Glutamatergic neuron (in vitro differentiated cells): ENCODE data around the gene PPP2R2D. TPM values are rescaled to one million over a fixed set of nuclear protein-coding genes. Genes with fewer than 3 reads are reported as not detected.

Source experiments
- DNase-seq: peaks from one replicate; pipeline ENCODE4 v3.0.0; 2022
- H3K27ac Mint-ChIP-seq: one replicate; pipeline ENCODE4 v1.8.0; 2020; ENCODE audit warnings: mild to moderate bottlenecking, mixed read lengths, inconsistent platforms; ENCODE audit not compliant: unreplicated experiment
- H3K27me3 Mint-ChIP-seq: one replicate; pipeline ENCODE4 v1.8.0; 2020; ENCODE audit warnings: mild to moderate bottlenecking, moderate library complexity, mixed read lengths, inconsistent platforms; ENCODE audit not compliant: unreplicated experiment
- H3K36me3 Mint-ChIP-seq: one replicate; pipeline ENCODE4 v1.8.0; 2020; ENCODE audit warnings: mild to moderate bottlenecking, mixed read lengths, inconsistent platforms; ENCODE audit not compliant: unreplicated experiment
- H3K4me1 Mint-ChIP-seq: one replicate; pipeline ENCODE4 v1.8.0; 2020; ENCODE audit warnings: mild to moderate bottlenecking, low read depth, mixed read lengths, inconsistent platforms; ENCODE audit not compliant: unreplicated experiment
- H3K4me3 Mint-ChIP-seq: one replicate; pipeline ENCODE4 v1.8.0; 2020; ENCODE audit warnings: mild to moderate bottlenecking, mixed read lengths, inconsistent platforms; ENCODE audit not compliant: unreplicated experiment
- H3K9me3 Mint-ChIP-seq: one replicate; pipeline ENCODE4 v1.8.0; 2020; ENCODE audit warnings: mild to moderate bottlenecking, moderate library complexity, mixed read lengths, inconsistent platforms; ENCODE audit not compliant: unreplicated experiment
- total RNA-seq: library from RNA; stranded (reverse); fragmentation: NEBNext Ultra II Directional; extraction: Animal tissue kit (Norgen Biotek cat#: 25700); gene quantifications from one replicate; pipeline ENCODE4 v1.2.1, GENCODE V29; 2021; ENCODE audit not compliant: unreplicated experiment
- TF ChIP-seq, protein P1 (sequence below): fragments of 200-600 bp; sonication (generic); IDR thresholded peaks from one replicate; pipeline ENCODE4 v1.5.0; 2021; ENCODE audit not compliant: partially characterized antibody, unreplicated experiment

PPP2R2D gene
- total RNA-seq, 1 donor from 2014 or later = 42.8 TPM

- H3K4me1 Mint-ChIP-seq = peaks cover 18% of the 10 kb centered on the region
- peaks cover 6% of the 10 kb centered on the region for H3K9me3 Mint-ChIP-seq
- no peak for DNase-seq
- TF ChIP-seq, protein P1, sequence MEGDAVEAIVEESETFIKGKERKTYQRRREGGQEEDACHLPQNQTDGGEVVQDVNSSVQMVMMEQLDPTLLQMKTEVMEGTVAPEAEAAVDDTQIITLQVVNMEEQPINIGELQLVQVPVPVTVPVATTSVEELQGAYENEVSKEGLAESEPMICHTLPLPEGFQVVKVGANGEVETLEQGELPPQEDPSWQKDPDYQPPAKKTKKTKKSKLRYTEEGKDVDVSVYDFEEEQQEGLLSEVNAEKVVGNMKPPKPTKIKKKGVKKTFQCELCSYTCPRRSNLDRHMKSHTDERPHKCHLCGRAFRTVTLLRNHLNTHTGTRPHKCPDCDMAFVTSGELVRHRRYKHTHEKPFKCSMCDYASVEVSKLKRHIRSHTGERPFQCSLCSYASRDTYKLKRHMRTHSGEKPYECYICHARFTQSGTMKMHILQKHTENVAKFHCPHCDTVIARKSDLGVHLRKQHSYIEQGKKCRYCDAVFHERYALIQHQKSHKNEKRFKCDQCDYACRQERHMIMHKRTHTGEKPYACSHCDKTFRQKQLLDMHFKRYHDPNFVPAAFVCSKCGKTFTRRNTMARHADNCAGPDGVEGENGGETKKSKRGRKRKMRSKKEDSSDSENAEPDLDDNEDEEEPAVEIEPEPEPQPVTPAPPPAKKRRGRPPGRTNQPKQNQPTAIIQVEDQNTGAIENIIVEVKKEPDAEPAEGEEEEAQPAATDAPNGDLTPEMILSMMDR = no peak
- peaks cover 6% of the 10 kb centered on the region for H3K36me3 Mint-ChIP-seq
- H3K4me3 Mint-ChIP-seq = no peak overlapping the region
- H3K27me3 Mint-ChIP-seq = no peaks in the 10 kb centered on the region
- peak overlapping the region; percentile 37 for H3K27ac Mint-ChIP-seq
Measured at GRCh38 chr10:131908151-131908550, 7.3 kb downstream of the PPP2R2D start.

GRCh38 chr10:131909014-131909808, 8.4 kb downstream of the PPP2R2D start:
- TF ChIP-seq, protein P1 = no peak
- H3K27ac Mint-ChIP-seq = no peak overlapping the region

GRCh38 chr10:131909929-131910328, 9.1 kb downstream of the PPP2R2D start:
- no peak for DNase-seq
- no peaks in the 10 kb centered on the region for H3K27me3 Mint-ChIP-seq
- peaks cover 6% of the 10 kb centered on the region for H3K9me3 Mint-ChIP-seq
- no peak overlapping the region for H3K27ac Mint-ChIP-seq
- no peak overlapping the region for H3K4me3 Mint-ChIP-seq
- H3K36me3 Mint-ChIP-seq = peaks cover 6% of the 10 kb centered on the region
- TF ChIP-seq, protein P1 = no peak
- peaks cover 20% of the 10 kb centered on the region for H3K4me1 Mint-ChIP-seq

More at GRCh38 chr10:131909014-131909808, 8.4 kb downstream of the PPP2R2D start:
- Mint-ChIP-seq H3K4me1 (peaks cover 22% of the 10 kb centered on the region), H3K4me3 (no peak overlapping the region), H3K9me3 (peaks cover 6% of the 10 kb centered on the region), H3K27me3 (no peaks in the 10 kb centered on the region), H3K36me3 (peaks cover 6% of the 10 kb centered on the region)
- DNase-seq = no peak

DNA sequence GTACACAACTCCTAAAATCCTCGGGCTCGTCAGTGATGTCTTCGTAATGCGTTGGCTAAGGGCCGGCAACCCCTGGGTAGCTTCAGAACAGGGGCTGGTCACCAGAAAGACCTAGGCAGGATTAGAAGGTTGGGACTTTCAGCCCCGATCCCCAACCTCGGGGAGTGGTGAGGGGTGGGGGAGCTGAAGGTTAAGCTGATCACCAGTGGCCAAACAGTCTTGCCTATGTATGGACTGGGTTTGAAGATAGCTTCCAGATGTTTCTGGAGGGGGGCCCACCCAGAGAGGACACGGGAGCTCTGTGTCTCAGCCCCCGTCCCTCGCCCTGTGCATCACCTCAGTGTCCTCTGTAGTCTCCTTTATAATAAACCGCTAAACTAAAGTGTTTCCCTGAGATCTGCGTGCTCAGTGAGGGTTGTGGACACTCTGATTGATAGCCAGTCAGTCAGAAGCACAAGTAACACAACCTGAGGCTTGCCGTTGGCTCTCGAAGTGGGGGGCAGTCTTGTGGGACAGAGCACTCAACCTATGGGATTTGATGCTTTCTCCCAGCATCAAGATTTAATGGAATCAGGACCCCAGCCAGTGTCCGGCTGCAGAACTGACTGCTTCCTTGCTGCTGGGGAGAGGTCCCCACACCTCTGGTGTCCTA, 10.0 kb downstream of the PPP2R2D start:
- H3K27ac Mint-ChIP-seq = no peak overlapping the region
- DNase-seq = no peak
- H3K4me3 Mint-ChIP-seq = no peak overlapping the region
- peaks cover 6% of the 10 kb centered on the region for H3K36me3 Mint-ChIP-seq
- peaks cover 21% of the 10 kb centered on the region for H3K4me1 Mint-ChIP-seq
- TF ChIP-seq, protein P1 = no peak
- peaks cover 3% of the 10 kb centered on the region for H3K27me3 Mint-ChIP-seq
- peaks cover 6% of the 10 kb centered on the region for H3K9me3 Mint-ChIP-seq

DNA sequence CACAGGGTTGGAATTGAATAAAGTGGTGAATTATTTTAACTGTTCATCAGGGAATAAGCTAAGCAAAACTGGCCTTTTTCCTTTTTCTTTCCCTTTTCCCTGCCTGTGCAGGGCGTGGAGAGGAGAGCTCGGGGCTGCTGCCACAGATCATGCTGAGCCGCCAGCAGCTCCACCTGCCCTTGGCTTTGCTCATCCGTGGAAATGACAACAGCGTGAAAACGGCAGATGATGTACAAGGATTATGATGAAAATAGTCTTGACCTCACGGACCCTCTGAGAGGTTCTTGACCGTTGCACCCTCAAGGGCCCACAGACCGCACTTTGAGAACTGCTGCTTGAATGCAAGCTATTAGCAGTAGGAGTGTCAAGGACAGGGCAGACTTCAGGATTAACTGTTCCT, 10.6 kb downstream of the PPP2R2D start:
- no peak overlapping the region for H3K4me3 Mint-ChIP-seq
- H3K27ac Mint-ChIP-seq = no peak overlapping the region
- peaks cover 3% of the 10 kb centered on the region for H3K27me3 Mint-ChIP-seq
- peaks cover 21% of the 10 kb centered on the region for H3K4me1 Mint-ChIP-seq
- peaks cover 6% of the 10 kb centered on the region for H3K9me3 Mint-ChIP-seq
- peaks cover 6% of the 10 kb centered on the region for H3K36me3 Mint-ChIP-seq
- TF ChIP-seq, protein P1 = no peak
- no peak for DNase-seq
